Measurements from ENCODE around the gene POLL.

- no peak for TF ChIP-seq CTCF (conservative IDR thresholded peaks at IDR 0.05)
- no peak for TF ChIP-seq EZH2 (IDR thresholded peaks at IDR 0.05; ENCODE audit: low read depth)
Measured at GRCh38 chr10:101619983-101620382, 31.9 kb upstream of the POLL start.

All from PC-9 (cell line).